OCI-LY1 (cell line): Measurements from ENCODE around the gene ALOX15.
"Not testable (repeated sequence)": the region's sequence is repeated elsewhere in the genome, so short reads cannot be mapped to it uniquely, and the experiment has no call there.

Source experiments
- H2AFZ ChIP-seq: fragments of 200-600 bp; sonication (generic), shearing (Covaris generic); 2 replicates; pipeline ENCODE4 v1.6.0; 2014; ENCODE audit warnings: antibody characterized with exemption, mild to moderate bottlenecking, low read length
- H3F3A ChIP-seq: fragments of 200-600 bp; sonication (generic), shearing (Covaris generic); 2 replicates; pipeline ENCODE4 v1.6.0; 2014; ENCODE audit warnings: mild to moderate bottlenecking, antibody characterized with exemption, low read length, moderate library complexity; ENCODE audit not compliant: insufficient read depth
- H3K27ac ChIP-seq: fragments of 200-600 bp; sonication (generic); 2 replicates; pipeline ENCODE4 v1.5.1; 2014; ENCODE audit warnings: low read length, mixed run types, mild to moderate bottlenecking, low read depth; ENCODE audit not compliant: poor library complexity, severe bottlenecking
- H3K27me3 ChIP-seq: fragments of 200-600 bp; sonication (generic); 2 replicates; pipeline ENCODE4 v1.6.0; 2014; ENCODE audit warnings: antibody characterized with exemption, mild to moderate bottlenecking, low read length, moderate library complexity; ENCODE audit not compliant: insufficient read depth
- H3K36me3 ChIP-seq: fragments of 200-600 bp; sonication (generic); 2 replicates; pipeline ENCODE4 v1.6.1; 2014; ENCODE audit warnings: mild to moderate bottlenecking, antibody characterized with exemption, low read length, moderate library complexity, mixed read lengths; ENCODE audit not compliant: insufficient read depth
- H3K4me1 ChIP-seq: fragments of 200-600 bp; sonication (generic); 2 replicates; pipeline ENCODE4 v1.5.1; 2014; ENCODE audit warnings: mild to moderate bottlenecking, low read length, moderate library complexity; ENCODE audit not compliant: insufficient read depth, severe bottlenecking
- H3K4me2 ChIP-seq: fragments of 200-600 bp; sonication (generic), shearing (Covaris generic); 2 replicates; pipeline ENCODE4 v1.6.1; 2014; ENCODE audit warnings: low read length
- H3K4me3 ChIP-seq: fragments of 200-600 bp; sonication (generic); 2 replicates; pipeline ENCODE4 v1.5.1; 2014; ENCODE audit warnings: low read length, low read depth, mild to moderate bottlenecking, mixed read lengths; ENCODE audit not compliant: poor library complexity, severe bottlenecking
- H3K79me2 ChIP-seq: fragments of 200-600 bp; shearing (Covaris generic); 2 replicates; pipeline ENCODE4 v1.6.1; 2016; ENCODE audit warnings: mixed run types, low read length, mixed read lengths; ENCODE audit not compliant: insufficient read depth
- H3K9ac ChIP-seq: fragments of 200-600 bp; sonication (generic), shearing (Covaris generic); 2 replicates; pipeline ENCODE4 v1.6.1; 2014; ENCODE audit warnings: mild to moderate bottlenecking, low read length, mixed read lengths
- H3K9me2 ChIP-seq: fragments of 200-600 bp; sonication (generic), shearing (Covaris generic); 2 replicates; pipeline ENCODE4 v1.6.1; 2014; ENCODE audit warnings: low read depth, mild to moderate bottlenecking, low read length, mixed read lengths
- H3K9me3 ChIP-seq: fragments of 200-600 bp; shearing (Covaris generic); 2 replicates; pipeline ENCODE4 v1.6.1; 2014; ENCODE audit warnings: low read length, mixed read lengths
- H4K20me1 ChIP-seq: fragments of 200-600 bp; sonication (generic), shearing (Covaris generic); 2 replicates; pipeline ENCODE4 v1.6.0; 2016; ENCODE audit warnings: mild to moderate bottlenecking, low read length; ENCODE audit not compliant: insufficient read depth
- EZH2 ChIP-seq: fragments of 200-600 bp; sonication (generic), shearing (Covaris generic); IDR thresholded peaks from 2 replicates; pipeline ENCODE4 v1.8.0; 2017; ENCODE audit warnings: borderline replicate concordance, mixed run types, mild to moderate bottlenecking, antibody characterized with exemption, low read length, moderate library complexity, mixed read lengths
- TF ChIP-seq, protein P1 (sequence below): fragments of 200-600 bp; sonication (generic), shearing (Covaris generic); IDR thresholded peaks from 2 replicates; pipeline ENCODE4 v1.5.1; 2017; ENCODE audit warnings: mild to moderate bottlenecking, antibody characterized with exemption, low read length, moderate library complexity, mixed read lengths

Gene ALOX15, protein sequence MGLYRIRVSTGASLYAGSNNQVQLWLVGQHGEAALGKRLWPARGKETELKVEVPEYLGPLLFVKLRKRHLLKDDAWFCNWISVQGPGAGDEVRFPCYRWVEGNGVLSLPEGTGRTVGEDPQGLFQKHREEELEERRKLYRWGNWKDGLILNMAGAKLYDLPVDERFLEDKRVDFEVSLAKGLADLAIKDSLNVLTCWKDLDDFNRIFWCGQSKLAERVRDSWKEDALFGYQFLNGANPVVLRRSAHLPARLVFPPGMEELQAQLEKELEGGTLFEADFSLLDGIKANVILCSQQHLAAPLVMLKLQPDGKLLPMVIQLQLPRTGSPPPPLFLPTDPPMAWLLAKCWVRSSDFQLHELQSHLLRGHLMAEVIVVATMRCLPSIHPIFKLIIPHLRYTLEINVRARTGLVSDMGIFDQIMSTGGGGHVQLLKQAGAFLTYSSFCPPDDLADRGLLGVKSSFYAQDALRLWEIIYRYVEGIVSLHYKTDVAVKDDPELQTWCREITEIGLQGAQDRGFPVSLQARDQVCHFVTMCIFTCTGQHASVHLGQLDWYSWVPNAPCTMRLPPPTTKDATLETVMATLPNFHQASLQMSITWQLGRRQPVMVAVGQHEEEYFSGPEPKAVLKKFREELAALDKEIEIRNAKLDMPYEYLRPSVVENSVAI

DNA sequence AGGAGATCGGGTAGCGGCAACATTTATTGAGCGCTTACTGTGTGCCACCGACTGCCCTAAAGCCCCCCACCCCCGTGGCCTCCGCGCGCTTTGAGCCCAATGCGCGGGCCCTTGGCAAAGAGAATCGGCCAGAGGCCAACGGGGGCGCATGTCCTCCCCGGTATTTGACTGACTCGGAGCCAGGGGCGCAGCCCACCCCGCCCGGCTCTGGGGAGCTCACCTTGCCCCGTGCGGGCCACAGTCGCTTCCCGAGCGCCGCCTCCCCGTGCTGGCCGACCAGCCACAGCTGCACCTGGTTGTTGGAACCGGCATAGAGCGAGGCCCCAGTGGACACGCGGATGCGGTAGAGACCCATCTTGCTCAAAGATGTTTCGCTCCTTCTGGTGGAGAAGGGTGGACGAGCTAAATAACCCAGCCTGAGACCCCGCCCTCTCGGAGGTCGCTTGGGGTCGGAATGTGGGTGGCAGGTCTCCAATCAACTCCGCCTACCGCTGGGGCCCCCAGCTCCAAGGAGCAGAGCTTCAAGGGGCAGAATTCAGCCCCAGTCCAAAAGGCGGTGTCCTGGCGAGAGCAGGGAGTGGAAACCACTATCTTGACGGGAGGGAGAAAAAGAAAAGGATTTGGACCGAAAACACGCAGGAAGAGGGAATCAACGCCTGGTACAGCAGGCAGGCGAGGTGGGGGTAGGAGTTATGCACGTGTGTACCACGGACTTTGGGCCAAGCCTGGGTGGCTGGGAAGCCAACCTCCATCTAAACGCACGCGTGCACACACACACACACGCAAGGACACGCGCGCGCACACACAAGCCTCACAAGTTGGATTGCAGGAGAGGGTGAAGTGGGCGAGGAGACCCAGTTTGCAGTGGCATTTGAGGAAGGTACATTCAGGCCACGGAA lies at the start of gene ALOX15:
TSS of gene ALOX15 (minus strand) at position 382 of the 899 bp plus-strand sequence. CDS start at position 355, 27 bp downstream.
- H3K27me3 ChIP-seq: peaks cover 13% of the 10 kb centered on the region; the same call in 1 of the 2 replicates
- no peak within 1 kb of the TSS for H3K4me2 ChIP-seq
- H3K4me1 ChIP-seq: peaks cover 3% of the 10 kb centered on the region
- H2AFZ ChIP-seq: no peak within 1 kb of the TSS
- TF ChIP-seq, protein P1, sequence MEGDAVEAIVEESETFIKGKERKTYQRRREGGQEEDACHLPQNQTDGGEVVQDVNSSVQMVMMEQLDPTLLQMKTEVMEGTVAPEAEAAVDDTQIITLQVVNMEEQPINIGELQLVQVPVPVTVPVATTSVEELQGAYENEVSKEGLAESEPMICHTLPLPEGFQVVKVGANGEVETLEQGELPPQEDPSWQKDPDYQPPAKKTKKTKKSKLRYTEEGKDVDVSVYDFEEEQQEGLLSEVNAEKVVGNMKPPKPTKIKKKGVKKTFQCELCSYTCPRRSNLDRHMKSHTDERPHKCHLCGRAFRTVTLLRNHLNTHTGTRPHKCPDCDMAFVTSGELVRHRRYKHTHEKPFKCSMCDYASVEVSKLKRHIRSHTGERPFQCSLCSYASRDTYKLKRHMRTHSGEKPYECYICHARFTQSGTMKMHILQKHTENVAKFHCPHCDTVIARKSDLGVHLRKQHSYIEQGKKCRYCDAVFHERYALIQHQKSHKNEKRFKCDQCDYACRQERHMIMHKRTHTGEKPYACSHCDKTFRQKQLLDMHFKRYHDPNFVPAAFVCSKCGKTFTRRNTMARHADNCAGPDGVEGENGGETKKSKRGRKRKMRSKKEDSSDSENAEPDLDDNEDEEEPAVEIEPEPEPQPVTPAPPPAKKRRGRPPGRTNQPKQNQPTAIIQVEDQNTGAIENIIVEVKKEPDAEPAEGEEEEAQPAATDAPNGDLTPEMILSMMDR: no peak
- TF ChIP-seq EZH2: no peak
- H3K79me2 ChIP-seq: no peaks in the 10 kb centered on the region
- H3K9me3 ChIP-seq: no peaks in the 10 kb centered on the region
- no peak within 1 kb of the TSS for H3K4me3 ChIP-seq
- H3K27ac ChIP-seq: no peak within 1 kb of the TSS
- no peaks in the 10 kb centered on the region for H3K36me3 ChIP-seq
- H3F3A ChIP-seq: no peaks in the 10 kb centered on the region
- H4K20me1 ChIP-seq: no peaks in the 10 kb centered on the region
- no peaks in the 10 kb centered on the region for H3K9me2 ChIP-seq
- no peak within 1 kb of the TSS for H3K9ac ChIP-seq

DNA sequence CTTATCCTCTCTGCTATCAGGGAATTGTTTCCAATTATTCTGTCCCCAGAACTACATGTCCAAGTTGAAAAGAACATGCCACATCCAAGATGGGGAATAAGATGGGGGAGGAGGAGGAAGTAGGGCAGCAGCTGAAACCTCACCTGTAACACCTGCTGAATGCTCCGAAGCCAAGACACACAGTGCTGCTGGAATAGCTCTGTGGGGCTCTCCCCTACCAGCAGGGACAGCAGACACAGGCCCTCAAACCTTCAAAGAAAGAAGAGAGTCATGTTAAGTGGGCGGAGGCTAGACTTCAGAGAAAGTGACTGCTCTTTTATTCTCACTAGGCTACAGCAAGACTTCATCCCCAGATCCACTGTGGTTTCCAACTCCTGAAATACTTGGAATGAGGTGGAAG lies 49.3 kb upstream of the ALOX15 start:
- Histone ChIP-seq H3K4me2 (no peak overlapping the region), H3K4me3 (no peak overlapping the region), H3K9me3 (no peaks in the 10 kb centered on the region), H3K27me3 (no peaks in the 10 kb centered on the region), H3K9me2 (no peaks in the 10 kb centered on the region), H3K9ac (no peak overlapping the region), H4K20me1 (no peaks in the 10 kb centered on the region), H3K27ac (no peak overlapping the region), H3K36me3 (peaks cover 69% of the 10 kb centered on the region), H2AFZ (no peak overlapping the region), H3K79me2 (peaks cover 40% of the 10 kb centered on the region), H3F3A (no peaks in the 10 kb centered on the region), H3K4me1 (no peaks in the 10 kb centered on the region)
- TF ChIP-seq, protein P1: no peak
- no peak for TF ChIP-seq EZH2

DNA sequence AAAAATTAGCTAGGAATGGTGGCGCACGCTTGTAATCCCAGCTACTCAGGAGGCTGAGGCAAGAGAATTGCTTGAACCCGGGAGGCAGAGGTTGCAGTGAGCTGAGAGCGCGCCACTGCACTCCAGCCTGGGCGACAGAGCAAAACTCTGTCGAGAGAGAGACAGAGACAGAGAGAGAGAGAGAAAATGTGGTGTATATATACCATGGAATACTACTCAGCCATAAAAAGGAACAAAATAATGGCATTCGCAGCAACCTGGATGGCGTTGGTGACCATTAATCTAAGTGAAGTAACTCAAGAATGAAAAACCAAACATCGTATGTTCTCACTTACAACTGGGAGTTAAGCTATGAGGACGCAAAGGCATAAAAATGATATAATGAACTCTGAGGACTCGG lies 48.4 kb upstream of the ALOX15 start:
- H3K27ac ChIP-seq, H3F3A ChIP-seq, H3K9me3 ChIP-seq, H3K9me2 ChIP-seq, H3K4me2 ChIP-seq, H3K4me3 ChIP-seq, H4K20me1 ChIP-seq, H3K9ac ChIP-seq, H3K27me3 ChIP-seq, H2AFZ ChIP-seq, H3K4me1 ChIP-seq: not testable (repeated sequence)
- Histone ChIP-seq H3K36me3 (peaks cover 74% of the 10 kb centered on the region), H3K79me2 (peaks cover 33% of the 10 kb centered on the region)

DNA sequence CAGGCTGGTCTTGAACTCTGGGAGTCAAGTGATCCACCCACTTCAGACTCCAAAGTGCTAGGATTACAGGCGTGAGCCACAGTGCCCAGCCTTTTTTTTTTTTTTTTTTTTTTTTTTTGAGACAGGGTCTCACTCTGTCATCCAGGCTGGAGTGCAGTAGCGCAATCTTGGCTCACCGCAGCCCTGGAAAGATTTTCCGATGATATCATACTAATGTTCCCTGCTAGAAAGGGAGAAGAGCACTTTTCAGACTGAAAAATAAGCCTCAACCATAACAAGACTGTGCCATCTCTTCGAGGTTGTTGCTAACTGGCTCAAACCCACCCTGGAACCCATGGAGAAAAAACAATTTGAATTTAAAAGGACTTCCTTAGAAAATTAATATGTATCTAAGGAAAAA lies 42.3 kb upstream of the ALOX15 start:
- not testable (repeated sequence) for H3K9me3 ChIP-seq, H3F3A ChIP-seq, H3K4me1 ChIP-seq, H3K27me3 ChIP-seq, H3K4me3 ChIP-seq, H3K9ac ChIP-seq, H3K27ac ChIP-seq, H4K20me1 ChIP-seq, H3K9me2 ChIP-seq, H2AFZ ChIP-seq, H3K4me2 ChIP-seq
- 0 out of 2 replicates have a peak, but pooled peaks cover 11% of the 10 kb centered on the region for H3K79me2 ChIP-seq
- peaks cover 89% of the 10 kb centered on the region for H3K36me3 ChIP-seq
